WTC11 (cell line): Measurements from ENCODE around the gene ZGLP1. TPM values are rescaled to one million over a fixed set of nuclear protein-coding genes. Genes with fewer than 3 reads are reported as not detected.

Source experiments
- ATAC-seq: fragments of 200-7000 bp; cut with Tn5 transposase; 2 replicates; pipeline ENCODE4 v1.10.0; 2021; ENCODE audit warnings: mild to moderate bottlenecking, moderate library complexity
- CTCF ChIA-PET: fragments of 300-600 bp; sonication (Branson Sonifier 250); formaldehyde crosslinking; loops from one replicate; lab custom pipeline; 2021; ENCODE audit warnings: antibody characterized with exemption; lab: Charles Lee
- POLR2A ChIA-PET: fragments of 350-600 bp; sonication (Branson Sonifier 250); formaldehyde crosslinking; loops from one replicate; lab custom pipeline; 2021; ENCODE audit warnings: antibody characterized with exemption; lab: Charles Lee
- DNase-seq: peaks from one replicate; pipeline ENCODE4 v3.0.0; 2021; ENCODE audit warnings: low spot score
- H3K27ac Mint-ChIP-seq: 2 replicates; pipeline ENCODE4 v1.8.0; 2021; ENCODE audit warnings: mixed read lengths
- H3K27me3 Mint-ChIP-seq: 2 replicates; pipeline ENCODE4 v1.8.0; 2021; ENCODE audit warnings: low read depth, mild to moderate bottlenecking, moderate library complexity, mixed read lengths
- H3K36me3 Mint-ChIP-seq: 2 replicates; pipeline ENCODE4 v1.8.0; 2021; ENCODE audit warnings: mixed read lengths
- H3K4me1 Mint-ChIP-seq: 2 replicates; pipeline ENCODE4 v1.8.0; 2022; ENCODE audit warnings: mixed read lengths
- H3K4me3 Mint-ChIP-seq: 2 replicates; pipeline ENCODE4 v1.8.0; 2021; ENCODE audit warnings: mild to moderate bottlenecking, moderate library complexity, mixed read lengths
- H3K9me3 Mint-ChIP-seq: 2 replicates; pipeline ENCODE4 v1.8.0; 2021; ENCODE audit warnings: mixed read lengths
- CDX4 ChIP-seq: fragments of 250-450 bp; sonication (Bioruptor Pico); IDR thresholded peaks from 2 replicates; pipeline ENCODE4 v1.9.0; 2021; ENCODE audit warnings: moderate library complexity, mild to moderate bottlenecking, inconsistent platforms, borderline replicate concordance
- E2F1 ChIP-seq: sonication (generic); formaldehyde crosslinking; IDR thresholded peaks from 2 replicates; pipeline ENCODE4 v1.8.0; 2022; ENCODE audit warnings: mild to moderate bottlenecking, missing genetic modification reagents
- ESRRA ChIP-seq: sonication (generic); formaldehyde crosslinking; IDR thresholded peaks from 2 replicates; pipeline ENCODE4 v1.8.1; 2022; ENCODE audit warnings: mild to moderate bottlenecking, missing genetic modification reagents, borderline replicate concordance
- ETV6 ChIP-seq: sonication (generic); formaldehyde crosslinking; IDR thresholded peaks from 2 replicates; pipeline ENCODE4 v1.8.1; 2022; ENCODE audit warnings: mild to moderate bottlenecking, missing genetic modification reagents
- HMGA2 ChIP-seq: fragments of 250-450 bp; sonication (Bioruptor Pico); IDR thresholded peaks from 2 replicates; pipeline ENCODE4 v1.4.0; 2021; ENCODE audit warnings: mild to moderate bottlenecking, moderate library complexity
- IRF1 ChIP-seq: sonication (generic); formaldehyde crosslinking; IDR thresholded peaks from 2 replicates; pipeline ENCODE4 v1.8.0; 2023; ENCODE audit warnings: missing genetic modification reagents
- JAZF1 ChIP-seq: fragments of 250-450 bp; sonication (Bioruptor Pico); IDR thresholded peaks from 2 replicates; pipeline ENCODE4 v1.9.0; 2021; ENCODE audit warnings: moderate library complexity, mild to moderate bottlenecking, inconsistent platforms
- JUN ChIP-seq: sonication (generic); formaldehyde crosslinking; IDR thresholded peaks from 2 replicates; pipeline ENCODE4 v1.8.0; 2023; ENCODE audit warnings: mild to moderate bottlenecking, missing genetic modification reagents
- KAT7 ChIP-seq: sonication (generic); formaldehyde crosslinking; IDR thresholded peaks from 2 replicates; pipeline ENCODE4 v1.8.1; 2023; ENCODE audit warnings: missing genetic modification reagents, mild to moderate bottlenecking, borderline replicate concordance
- NFYB ChIP-seq: sonication (generic); formaldehyde crosslinking; conservative IDR thresholded peaks from 2 replicates; pipeline ENCODE4 v1.8.0; 2022; ENCODE audit warnings: low read depth, missing genetic modification reagents
- NR3C1 ChIP-seq: sonication (generic); formaldehyde crosslinking; conservative IDR thresholded peaks from 2 replicates; pipeline ENCODE4 v1.8.1; 2023; ENCODE audit warnings: low read depth, mild to moderate bottlenecking, missing genetic modification reagents
- PRRX2 ChIP-seq: fragments of 250-450 bp; sonication (Bioruptor Pico); IDR thresholded peaks from 2 replicates; pipeline ENCODE4 v1.8.0; 2021; ENCODE audit warnings: mild to moderate bottlenecking
- RELA ChIP-seq: sonication (generic); formaldehyde crosslinking; IDR thresholded peaks from 2 replicates; pipeline ENCODE4 v1.8.1; 2022; ENCODE audit warnings: missing genetic modification reagents, mild to moderate bottlenecking, borderline replicate concordance
- USF1 ChIP-seq: sonication (generic); formaldehyde crosslinking; IDR thresholded peaks from 2 replicates; pipeline ENCODE4 v1.8.0; 2022; ENCODE audit warnings: mild to moderate bottlenecking, missing genetic modification reagents
- USF2 ChIP-seq: sonication (generic); formaldehyde crosslinking; IDR thresholded peaks from 2 replicates; pipeline ENCODE4 v1.8.1; 2023; ENCODE audit warnings: mild to moderate bottlenecking, missing genetic modification reagents, moderate library complexity
- ZBTB21 ChIP-seq: sonication (generic); formaldehyde crosslinking; IDR thresholded peaks from 2 replicates; pipeline ENCODE4 v1.8.1; 2023; ENCODE audit warnings: mild to moderate bottlenecking, missing genetic modification reagents, borderline replicate concordance
- ZNF138 ChIP-seq: sonication (generic); formaldehyde crosslinking; conservative IDR thresholded peaks from 2 replicates; pipeline ENCODE4 v1.8.1; 2022; ENCODE audit warnings: mild to moderate bottlenecking, moderate library complexity, missing genetic modification reagents
- ZNF281 ChIP-seq: sonication (generic); formaldehyde crosslinking; IDR thresholded peaks from 2 replicates; pipeline ENCODE4 v1.8.0; 2023; ENCODE audit warnings: mild to moderate bottlenecking, missing genetic modification reagents
- ZNF317 ChIP-seq: sonication (generic); formaldehyde crosslinking; IDR thresholded peaks from 2 replicates; pipeline ENCODE4 v1.8.1; 2023; ENCODE audit warnings: low read depth, mild to moderate bottlenecking, moderate library complexity, missing genetic modification reagents, borderline replicate concordance
- ZNF512 ChIP-seq: sonication (generic); formaldehyde crosslinking; IDR thresholded peaks from 2 replicates; pipeline ENCODE4 v1.8.1; 2022; ENCODE audit warnings: missing genetic modification reagents, borderline replicate concordance
- total RNA-seq: library from RNA; stranded (reverse); gene quantifications from 3 replicates; pipeline ENCODE4 v1.2.3, GENCODE V29; 2021

Gene ZGLP1
- total RNA-seq, 1 experiment from 2014 or later, result 5.9 TPM

- TF ChIP-seq HMGA2 (CRISPR knock-in tag), result no peak
- TF ChIP-seq ETV6, result no peak
- TF ChIP-seq ESRRA (CRISPR knock-in tag), result no peak
- no peak for TF ChIP-seq NFYB (CRISPR knock-in tag)
- TF ChIP-seq JUN (CRISPR knock-in tag), result no peak
Observed at GRCh38 chr19:10328558-10329429, 19.2 kb upstream of the ZGLP1 start (continued).

- DNase-seq, result no peak
- Mint-ChIP-seq H3K27me3 (no peaks in the 10 kb centered on the region), H3K27ac (no peak overlapping the region), H3K9me3 (no peaks in the 10 kb centered on the region), H3K36me3 (peaks cover 37% of the 10 kb centered on the region), H3K4me3 (no peak overlapping the region), H3K4me1 (peaks cover 8% of the 10 kb centered on the region)
- POLR2A ChIA-PET, result no interaction called here
- CTCF ChIA-PET, result no interaction called here
- ATAC-seq, result no peak
- TF ChIP-seq NR3C1 (CRISPR knock-in tag), result no peak
- TF ChIP-seq RELA (CRISPR knock-in tag), result no peak
- no peak for TF ChIP-seq ZNF281 (CRISPR knock-in tag)
- TF ChIP-seq E2F1 (CRISPR knock-in tag), result no peak
- TF ChIP-seq CDX4 (CRISPR knock-in tag), result no peak
- TF ChIP-seq ZBTB21 (CRISPR knock-in tag), result no peak
- TF ChIP-seq JAZF1 (CRISPR knock-in tag), result no peak
- no peak for TF ChIP-seq KAT7
- TF ChIP-seq ZNF317 (CRISPR knock-in tag), result no peak
- TF ChIP-seq USF1 (CRISPR knock-in tag), result no peak
- TF ChIP-seq PRRX2, result no peak
- no peak for TF ChIP-seq IRF1 (CRISPR knock-in tag)
- TF ChIP-seq, all 79 proteins: peak for 0
Observed at GRCh38 chr19:10327793-10328192, 18.2 kb upstream of the ZGLP1 start.

- Mint-ChIP-seq H3K4me1 (no peaks in the 10 kb centered on the region), H3K27me3 (no peaks in the 10 kb centered on the region), H3K36me3 (peaks cover 40% of the 10 kb centered on the region), H3K9me3 (no peaks in the 10 kb centered on the region), H3K27ac (no peak overlapping the region), H3K4me3 (no peak overlapping the region)
- ATAC-seq, result no peak
- DNase-seq, result no peak
- ChIA-PET CTCF (no interaction called here), POLR2A (no interaction called here)
- TF ChIP-seq JAZF1 (CRISPR knock-in tag) (no peak), USF2 (CRISPR knock-in tag) (no peak), ZNF512 (no peak), ZNF138 (no peak), USF1 (CRISPR knock-in tag) (no peak)
Observed at GRCh38 chr19:10325732-10326131, 16.1 kb upstream of the ZGLP1 start.
